Naive B cell (primary cell): ENCODE measurements around the gene APPBP2. TPM values are rescaled to one million over a fixed set of nuclear protein-coding genes. Genes with fewer than 3 reads are reported as not detected.
"Not testable (repeated sequence)": the region's sequence is repeated elsewhere in the genome, so short reads cannot be mapped to it uniquely, and the experiment has no call there.

ENCODE experiments used
- ATAC-seq, 2 donors: fragments of 150-1000 bp; cut with Tn5 transposase; 2 replicates each; pipeline ENCODE4 v1.10.0; 2021; ENCODE audit warnings: low read depth in 2 of 2, mild to moderate bottlenecking in 2 of 2, moderate library complexity in 2 of 2
- DNase-seq: peaks from one replicate; pipeline ENCODE4 v3.0.0; 2022
- H3K27ac Mint-ChIP-seq, 6 donors: one replicate each; pipeline ENCODE4 v1.8.0; 2020 to 2022; ENCODE audit warnings: mild to moderate bottlenecking in 6 of 6, mixed read lengths in 6 of 6, moderate library complexity in 5 of 6, inconsistent platforms in 2 of 6
- H3K27me3 Mint-ChIP-seq, 3 donors: one replicate each; pipeline ENCODE4 v1.8.0; 2021 to 2022; ENCODE audit warnings: mixed read lengths in 3 of 3, mild to moderate bottlenecking in 1 of 3
- H3K36me3 Mint-ChIP-seq, 2 donors: one replicate each; pipeline ENCODE4 v1.8.0; 2020 to 2022; ENCODE audit warnings: mixed read lengths in 2 of 2, inconsistent platforms in 1 of 2, mild to moderate bottlenecking in 1 of 2
- H3K4me1 Mint-ChIP-seq, 3 donors: one replicate each; pipeline ENCODE4 v1.8.0; 2020 to 2022; ENCODE audit warnings: mixed read lengths in 3 of 3, inconsistent platforms in 1 of 3, mild to moderate bottlenecking in 1 of 3, moderate library complexity in 1 of 3
- H3K4me3 Mint-ChIP-seq, 8 donors: one replicate each; pipeline ENCODE4 v1.8.0; 2020 to 2022; ENCODE audit warnings: mild to moderate bottlenecking in 8 of 8, mixed read lengths in 8 of 8, moderate library complexity in 8 of 8, inconsistent platforms in 2 of 8
- H3K9me3 Mint-ChIP-seq, 7 donors: one replicate each; pipeline ENCODE4 v1.8.0; 2020 to 2022; ENCODE audit warnings: mixed read lengths in 7 of 7, mild to moderate bottlenecking in 5 of 7, inconsistent platforms in 2 of 7, moderate library complexity in 1 of 7
- polyA plus RNA-seq, 6 donors: library from polyadenylated mRNA; unstranded; fragments of 300-500 nt; fragmentation: Illumina TruSeq; gene quantifications; one replicate each; pipeline ENCODE4 v1.2.3, GENCODE V29; 2021; ENCODE audit warnings: low read depth in 6 of 6

APPBP2 gene
- polyA plus RNA-seq, 6 donors from 2014 or later = 17.1 to 31.5 (median 27.3) TPM

GRCh38 chr17:60525328-60525684 is 736 bp downstream of the APPBP2 start:
- Mint-ChIP-seq H3K27me3 (no peaks in the 10 kb centered on the region), H3K36me3 (no peaks in the 10 kb centered on the region), H3K9me3 (no peaks in the 10 kb centered on the region), H3K27ac (peak overlapping the region; percentile 98 to 99 (median 99)), H3K4me3 (peak overlapping the region; percentile 95 to 100 (median 98)), H3K4me1 (peaks cover 29 to 62% (median 45%) of the 10 kb centered on the region in 3 donors)
- DNase-seq = no peak
- no peak for ATAC-seq

- Mint-ChIP-seq H3K9me3 (no peaks in the 10 kb centered on the region), H3K4me3 (peak overlapping the region; percentile 95 to 100 (median 98)), H3K4me1 (peaks cover 29 to 62% (median 45%) of the 10 kb centered on the region in 3 donors), H3K27ac (peak overlapping the region; percentile 98 to 99 (median 99)), H3K36me3 (no peaks in the 10 kb centered on the region), H3K27me3 (no peaks in the 10 kb centered on the region)
- DNase-seq = no peak
- ATAC-seq = no peak
Measured at GRCh38 chr17:60524463-60525327, 1.3 kb downstream of the APPBP2 start.

- H3K4me3 Mint-ChIP-seq = peak overlapping the region in 6 of 8 donors; percentile 15 to 100 (median 98)
- peaks cover 29 to 64% (median 45%) of the 10 kb centered on the region in 3 donors for H3K4me1 Mint-ChIP-seq
- no peaks in the 10 kb centered on the region for H3K27me3 Mint-ChIP-seq
- H3K36me3 Mint-ChIP-seq = peaks cover 0 to 1% of the 10 kb centered on the region in 2 donors
- H3K9me3 Mint-ChIP-seq = no peaks in the 10 kb centered on the region
- DNase-seq = no peak
- H3K27ac Mint-ChIP-seq = peak overlapping the region in 1 of 6 donors; percentile 98
- no peak for ATAC-seq
Measured at GRCh38 chr17:60523822-60524221, 2.2 kb downstream of the APPBP2 start.

- DNase-seq = no peak
- H3K4me1 Mint-ChIP-seq = peaks cover 29 to 71% (median 46%) of the 10 kb centered on the region in 3 donors
- no peaks in the 10 kb centered on the region for H3K9me3 Mint-ChIP-seq
- peak overlapping the region in 3 of 6 donors; percentile 12 to 67 (median 65) for H3K27ac Mint-ChIP-seq
- no peak for ATAC-seq
- H3K27me3 Mint-ChIP-seq = no peaks in the 10 kb centered on the region
- H3K36me3 Mint-ChIP-seq = peaks cover 0 to 4% of the 10 kb centered on the region in 2 donors
- peak overlapping the region in 1 of 8 donors; percentile 73 for H3K4me3 Mint-ChIP-seq
Measured at GRCh38 chr17:60522889-60523626, 3.0 kb downstream of the APPBP2 start.

- H3K4me3 Mint-ChIP-seq = no peak overlapping the region
- no peak overlapping the region for H3K27ac Mint-ChIP-seq
- ATAC-seq (no peak), DNase-seq (no peak)
- H3K36me3 Mint-ChIP-seq = peaks cover 0 to 14% of the 10 kb centered on the region in 2 donors
- H3K27me3 Mint-ChIP-seq = no peaks in the 10 kb centered on the region
- peaks cover 26 to 56% (median 43%) of the 10 kb centered on the region in 3 donors for H3K4me1 Mint-ChIP-seq
- H3K9me3 Mint-ChIP-seq = no peaks in the 10 kb centered on the region
Measured at GRCh38 chr17:60519795-60520194, 6.2 kb downstream of the APPBP2 start.

- not testable (repeated sequence) for H3K27ac Mint-ChIP-seq, H3K4me3 Mint-ChIP-seq, H3K9me3 Mint-ChIP-seq, DNase-seq, ATAC-seq, H3K27me3 Mint-ChIP-seq
- Mint-ChIP-seq H3K36me3 (peaks cover 0 to 34% of the 10 kb centered on the region in 2 donors), H3K4me1 (peaks cover 16 to 30% (median 25%) of the 10 kb centered on the region in 3 donors)
Measured at GRCh38 chr17:60515683-60516082, 10.4 kb downstream of the APPBP2 start.

- peaks cover 0 to 34% of the 10 kb centered on the region in 2 donors for H3K36me3 Mint-ChIP-seq
- ATAC-seq, H3K4me3 Mint-ChIP-seq, H3K27ac Mint-ChIP-seq, DNase-seq, H3K9me3 Mint-ChIP-seq, H3K27me3 Mint-ChIP-seq: not testable (repeated sequence)
- peaks cover 16 to 30% (median 27%) of the 10 kb centered on the region in 3 donors for H3K4me1 Mint-ChIP-seq
Measured at GRCh38 chr17:60515199-60515598, 10.8 kb downstream of the APPBP2 start.

- peaks cover 16 to 34% (median 32%) of the 10 kb centered on the region in 3 donors for H3K4me1 Mint-ChIP-seq
- no peaks in the 10 kb centered on the region for H3K27me3 Mint-ChIP-seq
- ATAC-seq = no peak
- H3K4me3 Mint-ChIP-seq = no peak overlapping the region
- peak overlapping the region in 2 of 6 donors; percentile 21 to 73 for H3K27ac Mint-ChIP-seq
- H3K9me3 Mint-ChIP-seq = no peaks in the 10 kb centered on the region
- peaks cover 0 to 34% of the 10 kb centered on the region in 2 donors for H3K36me3 Mint-ChIP-seq
- DNase-seq = no peak
Measured at GRCh38 chr17:60514500-60514899, 11.5 kb downstream of the APPBP2 start.

- peaks cover 0 to 34% of the 10 kb centered on the region in 2 donors for H3K36me3 Mint-ChIP-seq
- peaks cover 16 to 36% (median 34%) of the 10 kb centered on the region in 3 donors for H3K4me1 Mint-ChIP-seq
- ATAC-seq = no peak
- no peaks in the 10 kb centered on the region for H3K9me3 Mint-ChIP-seq
- H3K4me3 Mint-ChIP-seq = no peak overlapping the region
- DNase-seq = no peak
- no peaks in the 10 kb centered on the region for H3K27me3 Mint-ChIP-seq
- peak overlapping the region in 1 of 6 donors; percentile 61 for H3K27ac Mint-ChIP-seq
Measured at GRCh38 chr17:60514053-60514452, 12.0 kb downstream of the APPBP2 start.

GRCh38 chr17:60513014-60513413 is 13.0 kb downstream of the APPBP2 start:
- Mint-ChIP-seq H3K4me1 (peaks cover 16 to 34% (median 24%) of the 10 kb centered on the region in 3 donors), H3K27ac (no peak overlapping the region)
- ATAC-seq = no peak

GRCh38 chr17:60510723-60511122 is 15.3 kb downstream of the APPBP2 start:
- Mint-ChIP-seq H3K27ac (no peak overlapping the region), H3K9me3 (peaks cover 0 to 1% (median 0%) of the 10 kb centered on the region in 7 donors), H3K4me3 (no peak overlapping the region), H3K27me3 (no peaks in the 10 kb centered on the region), H3K36me3 (peaks cover 0 to 20% of the 10 kb centered on the region in 2 donors), H3K4me1 (peaks cover 22 to 36% (median 23%) of the 10 kb centered on the region in 3 donors)
- DNase-seq (no peak), ATAC-seq (no peak)

More at GRCh38 chr17:60513014-60513413, 13.0 kb downstream of the APPBP2 start:
- DNase-seq = no peak
- Mint-ChIP-seq H3K27me3 (no peaks in the 10 kb centered on the region), H3K9me3 (no peaks in the 10 kb centered on the region), H3K36me3 (peaks cover 0 to 29% of the 10 kb centered on the region in 2 donors), H3K4me3 (no peak overlapping the region)

- Mint-ChIP-seq H3K36me3 (peaks cover 0 to 20% of the 10 kb centered on the region in 2 donors), H3K27me3 (no peaks in the 10 kb centered on the region), H3K4me1 (peaks cover 18 to 32% (median 28%) of the 10 kb centered on the region in 3 donors), H3K4me3 (no peak overlapping the region), H3K27ac (peak overlapping the region in 2 of 6 donors; percentile 2 to 9), H3K9me3 (peaks cover 0 to 1% (median 0%) of the 10 kb centered on the region in 7 donors)
- no peak for ATAC-seq
- no peak for DNase-seq
Measured at GRCh38 chr17:60510031-60510430, 16.0 kb downstream of the APPBP2 start.

- DNase-seq (no peak), ATAC-seq (no peak)
- Mint-ChIP-seq H3K4me1 (peaks cover 9 to 23% (median 21%) of the 10 kb centered on the region in 3 donors), H3K27me3 (no peaks in the 10 kb centered on the region), H3K4me3 (no peak overlapping the region), H3K36me3 (peaks cover 0 to 16% of the 10 kb centered on the region in 2 donors), H3K27ac (peak overlapping the region in 1 of 6 donors; percentile 19), H3K9me3 (peaks cover 0 to 1% (median 0%) of the 10 kb centered on the region in 7 donors)
Measured at GRCh38 chr17:60508384-60508980, 17.6 kb downstream of the APPBP2 start.
